ENCODE measurements around the gene POTEE.
"Not testable (repeated sequence)": the region's sequence is repeated elsewhere in the genome, so short reads cannot be mapped to it uniquely, and the experiment has no call there.

DNA sequence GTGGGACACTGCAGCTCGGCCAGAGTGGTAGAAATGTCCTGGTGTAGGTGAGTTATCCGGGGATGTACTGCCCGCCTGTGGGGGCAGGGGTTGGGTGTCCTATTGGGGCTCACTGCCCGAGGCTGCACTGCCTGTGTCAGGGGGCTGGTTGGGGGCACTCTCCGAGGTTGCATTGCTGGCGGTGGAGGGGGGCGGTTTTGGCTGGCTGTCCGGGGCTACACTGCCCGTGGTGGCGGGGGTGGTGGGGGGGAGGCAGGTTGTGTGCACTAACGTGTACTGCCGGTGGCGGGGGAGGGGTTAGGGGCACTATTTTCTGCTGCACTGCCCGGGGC, 403 bp downstream of the POTEE start:
- TF ChIP-seq POLR2A (IDR thresholded peaks at IDR 0.05; ENCODE audit: low read depth, low read length); POLR2AphosphoS5 (IDR thresholded peaks at IDR 0.05; ENCODE audit: low read depth, low read length); TAF1 (IDR thresholded peaks at IDR 0.05; ENCODE audit: borderline replicate concordance, low read depth, low read length): not testable (repeated sequence)

Measured in GM12892 (cell line).